Measurements from ENCODE around the gene ARHGAP26. TPM values are rescaled to one million over a fixed set of nuclear protein-coding genes. Genes with fewer than 3 reads are reported as not detected.

ARHGAP26 gene
- total RNA-seq, 1 experiment from 2014 or later = 39.8 TPM

- H4K20me1 ChIP-seq (ENCODE audit: insufficient read depth, low read depth, low read length) = peaks cover 18% of the 10 kb centered on the region; the same call in 1 of the 2 replicates
- H3K4me3 ChIP-seq (ENCODE audit: low read length) = no peak overlapping the region
- no peak overlapping the region for H3K9ac ChIP-seq (ENCODE audit: low read length)
- no peak overlapping the region for H2AFZ ChIP-seq (ENCODE audit: low read length)
- H3K4me2 ChIP-seq (ENCODE audit: low read depth, low read length, poor library complexity, severe bottlenecking) = no peak overlapping the region
- no peaks in the 10 kb centered on the region for H3K9me2 ChIP-seq (replicated peaks; ENCODE audit: insufficient read depth, low read length)
- H3K36me3 ChIP-seq (ENCODE audit: insufficient read depth, low read length) = no peaks in the 10 kb centered on the region
- H3K27me3 ChIP-seq (ENCODE audit: low read length) = 0 out of 2 replicates have a peak, but pooled peaks cover 2% of the 10 kb centered on the region
- peaks cover 12% of the 10 kb centered on the region for H3K4me1 ChIP-seq (ENCODE audit: low read length)
- no peaks in the 10 kb centered on the region for H3K79me2 ChIP-seq (ENCODE audit: low read length)
- H3K27ac ChIP-seq (ENCODE audit: low read length) = no peak overlapping the region
- no peaks in the 10 kb centered on the region for H3K9me3 ChIP-seq (ENCODE audit: low read length)
- DNase-seq = no peak
Observed at GRCh38 chr5:142808878-142809598, 38.9 kb downstream of the ARHGAP26 start.

GRCh38 chr5:142810081-142810480, 39.9 kb downstream of the ARHGAP26 start:
- Histone ChIP-seq H3K79me2 (ENCODE audit: low read length) (no peaks in the 10 kb centered on the region), H3K4me2 (ENCODE audit: low read depth, low read length, poor library complexity, severe bottlenecking) (no peak overlapping the region), H3K9me3 (ENCODE audit: low read length) (no peaks in the 10 kb centered on the region), H3K4me1 (ENCODE audit: low read length) (peaks cover 12% of the 10 kb centered on the region), H3K4me3 (ENCODE audit: low read length) (no peak overlapping the region), H2AFZ (ENCODE audit: low read length) (no peak overlapping the region), H3K9ac (ENCODE audit: low read length) (no peak overlapping the region), H4K20me1 (ENCODE audit: insufficient read depth, low read depth, low read length) (peaks cover 18% of the 10 kb centered on the region; the same call in 1 of the 2 replicates), H3K27me3 (ENCODE audit: low read length) (0 out of 2 replicates have a peak, but pooled peaks cover 2% of the 10 kb centered on the region), H3K36me3 (ENCODE audit: insufficient read depth, low read length) (no peaks in the 10 kb centered on the region), H3K9me2 (replicated peaks; ENCODE audit: insufficient read depth, low read length) (no peaks in the 10 kb centered on the region), H3K27ac (ENCODE audit: low read length) (no peak overlapping the region)
- DNase-seq = no peak

GRCh38 chr5:142810743-142811290, 40.6 kb downstream of the ARHGAP26 start:
- Histone ChIP-seq H3K36me3 (ENCODE audit: insufficient read depth, low read length) (no peaks in the 10 kb centered on the region), H4K20me1 (ENCODE audit: insufficient read depth, low read depth, low read length) (peaks cover 18% of the 10 kb centered on the region; the same call in 1 of the 2 replicates), H3K27ac (ENCODE audit: low read length) (no peak overlapping the region), H3K9me3 (ENCODE audit: low read length) (no peaks in the 10 kb centered on the region), H2AFZ (ENCODE audit: low read length) (no peak overlapping the region), H3K9ac (ENCODE audit: low read length) (no peak overlapping the region), H3K4me3 (ENCODE audit: low read length) (no peak overlapping the region), H3K27me3 (ENCODE audit: low read length) (0 out of 2 replicates have a peak, but pooled peaks cover 2% of the 10 kb centered on the region), H3K79me2 (ENCODE audit: low read length) (no peaks in the 10 kb centered on the region), H3K9me2 (replicated peaks; ENCODE audit: insufficient read depth, low read length) (no peaks in the 10 kb centered on the region), H3K4me1 (ENCODE audit: low read length) (peaks cover 12% of the 10 kb centered on the region), H3K4me2 (ENCODE audit: low read depth, low read length, poor library complexity, severe bottlenecking) (no peak overlapping the region)
- no peak for DNase-seq

GRCh38 chr5:142811866-142812557, 41.8 kb downstream of the ARHGAP26 start:
- H3K27ac ChIP-seq (ENCODE audit: low read length) = no peak overlapping the region
- no peak for DNase-seq
- H3K9me2 ChIP-seq (replicated peaks; ENCODE audit: insufficient read depth, low read length) = no peaks in the 10 kb centered on the region
- H3K36me3 ChIP-seq (ENCODE audit: insufficient read depth, low read length) = no peaks in the 10 kb centered on the region
- no peaks in the 10 kb centered on the region for H3K79me2 ChIP-seq (ENCODE audit: low read length)
- no peak overlapping the region for H3K4me3 ChIP-seq (ENCODE audit: low read length)
- no peak overlapping the region for H2AFZ ChIP-seq (ENCODE audit: low read length)
- 0 out of 2 replicates have a peak, but pooled peaks cover 2% of the 10 kb centered on the region for H3K27me3 ChIP-seq (ENCODE audit: low read length)
- peaks cover 18% of the 10 kb centered on the region for H4K20me1 ChIP-seq (ENCODE audit: insufficient read depth, low read depth, low read length)
- H3K4me2 ChIP-seq (ENCODE audit: low read depth, low read length, poor library complexity, severe bottlenecking) = no peak overlapping the region
- peaks cover 9% of the 10 kb centered on the region for H3K4me1 ChIP-seq (ENCODE audit: low read length)
- no peaks in the 10 kb centered on the region for H3K9me3 ChIP-seq (ENCODE audit: low read length)
- no peak overlapping the region for H3K9ac ChIP-seq (ENCODE audit: low read length)

GRCh38 chr5:142813220-142813619, 43.0 kb downstream of the ARHGAP26 start:
- Histone ChIP-seq H4K20me1 (ENCODE audit: insufficient read depth, low read depth, low read length) (peaks cover 16% of the 10 kb centered on the region), H3K4me3 (ENCODE audit: low read length) (no peak overlapping the region), H3K36me3 (ENCODE audit: insufficient read depth, low read length) (no peaks in the 10 kb centered on the region), H3K9me3 (ENCODE audit: low read length) (no peaks in the 10 kb centered on the region), H2AFZ (ENCODE audit: low read length) (no peak overlapping the region), H3K4me1 (ENCODE audit: low read length) (0 out of 2 replicates have a peak, but pooled peaks cover 2% of the 10 kb centered on the region), H3K9ac (ENCODE audit: low read length) (no peak overlapping the region), H3K9me2 (replicated peaks; ENCODE audit: insufficient read depth, low read length) (no peaks in the 10 kb centered on the region), H3K27me3 (ENCODE audit: low read length) (0 out of 2 replicates have a peak, but pooled peaks cover 2% of the 10 kb centered on the region), H3K4me2 (ENCODE audit: low read depth, low read length, poor library complexity, severe bottlenecking) (no peak overlapping the region), H3K79me2 (ENCODE audit: low read length) (no peaks in the 10 kb centered on the region), H3K27ac (ENCODE audit: low read length) (no peak overlapping the region)
- no peak for DNase-seq

GRCh38 chr5:142814122-142814521, 43.9 kb downstream of the ARHGAP26 start:
- no peaks in the 10 kb centered on the region for H3K9me3 ChIP-seq (ENCODE audit: low read length)
- peaks cover 16% of the 10 kb centered on the region for H4K20me1 ChIP-seq (ENCODE audit: insufficient read depth, low read depth, low read length)
- 0 out of 2 replicates have a peak, but pooled peaks cover 2% of the 10 kb centered on the region for H3K27me3 ChIP-seq (ENCODE audit: low read length)
- H3K9ac ChIP-seq (ENCODE audit: low read length) = no peak overlapping the region
- H2AFZ ChIP-seq (ENCODE audit: low read length) = no peak overlapping the region
- no peak for DNase-seq
- no peaks in the 10 kb centered on the region for H3K36me3 ChIP-seq (ENCODE audit: insufficient read depth, low read length)
- no peaks in the 10 kb centered on the region for H3K79me2 ChIP-seq (ENCODE audit: low read length)
- no peak overlapping the region for H3K4me2 ChIP-seq (ENCODE audit: low read depth, low read length, poor library complexity, severe bottlenecking)
- H3K4me3 ChIP-seq (ENCODE audit: low read length) = no peak overlapping the region
- no peaks in the 10 kb centered on the region for H3K4me1 ChIP-seq (ENCODE audit: low read length)
- no peaks in the 10 kb centered on the region for H3K9me2 ChIP-seq (replicated peaks; ENCODE audit: insufficient read depth, low read length)
- H3K27ac ChIP-seq (ENCODE audit: low read length) = no peak overlapping the region

GRCh38 chr5:142815469-142815868, 45.3 kb downstream of the ARHGAP26 start:
- Histone ChIP-seq H3K79me2 (ENCODE audit: low read length) (no peaks in the 10 kb centered on the region), H3K9me2 (replicated peaks; ENCODE audit: insufficient read depth, low read length) (no peaks in the 10 kb centered on the region), H3K9ac (ENCODE audit: low read length) (no peak overlapping the region), H3K4me3 (ENCODE audit: low read length) (no peak overlapping the region), H3K36me3 (ENCODE audit: insufficient read depth, low read length) (no peaks in the 10 kb centered on the region), H3K4me1 (ENCODE audit: low read length) (no peaks in the 10 kb centered on the region), H3K27ac (ENCODE audit: low read length) (no peak overlapping the region), H4K20me1 (ENCODE audit: insufficient read depth, low read depth, low read length) (peaks cover 9% of the 10 kb centered on the region; the same call in 1 of the 2 replicates), H3K27me3 (ENCODE audit: low read length) (0 out of 2 replicates have a peak, but pooled peaks cover 2% of the 10 kb centered on the region), H2AFZ (ENCODE audit: low read length) (no peak overlapping the region), H3K4me2 (ENCODE audit: low read depth, low read length, poor library complexity, severe bottlenecking) (no peak overlapping the region), H3K9me3 (ENCODE audit: low read length) (no peaks in the 10 kb centered on the region)
- DNase-seq = no peak

Measured in Karpas-422 (cell line).